Measurements from ENCODE around the gene SERPINI2.

SERPINI2 gene, protein sequence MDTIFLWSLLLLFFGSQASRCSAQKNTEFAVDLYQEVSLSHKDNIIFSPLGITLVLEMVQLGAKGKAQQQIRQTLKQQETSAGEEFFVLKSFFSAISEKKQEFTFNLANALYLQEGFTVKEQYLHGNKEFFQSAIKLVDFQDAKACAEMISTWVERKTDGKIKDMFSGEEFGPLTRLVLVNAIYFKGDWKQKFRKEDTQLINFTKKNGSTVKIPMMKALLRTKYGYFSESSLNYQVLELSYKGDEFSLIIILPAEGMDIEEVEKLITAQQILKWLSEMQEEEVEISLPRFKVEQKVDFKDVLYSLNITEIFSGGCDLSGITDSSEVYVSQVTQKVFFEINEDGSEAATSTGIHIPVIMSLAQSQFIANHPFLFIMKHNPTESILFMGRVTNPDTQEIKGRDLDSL

DNA sequence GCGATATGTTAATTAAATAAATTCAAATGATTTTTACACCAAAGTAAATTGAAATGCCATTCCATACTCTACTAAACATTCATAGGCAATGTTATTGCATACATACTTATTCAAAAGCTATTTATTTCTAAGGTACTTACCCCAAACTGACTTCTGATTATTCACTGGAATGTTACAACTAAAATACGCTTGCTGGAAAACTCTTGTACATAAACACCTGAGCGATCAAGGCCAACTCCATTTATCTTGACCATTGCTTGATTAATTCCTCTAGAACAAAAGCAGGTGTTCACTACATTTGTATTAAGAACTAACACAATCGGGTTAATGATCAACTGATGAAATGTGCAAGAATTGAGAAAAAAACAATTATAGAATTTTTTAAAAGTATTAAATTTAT lies at the start of gene SERPINI2:
SERPINI2 (minus strand) TSS at position 180 of the 400 bp plus-strand sequence. CDS start 2,208 bp downstream, outside the sequence.
- no peak for DNase-seq

GRCh38 chr3:167521006-167521355 lies 47.1 kb upstream of the SERPINI2 start:
- DNase-seq, result no peak

GRCh38 chr3:167520266-167521005 lies 46.6 kb upstream of the SERPINI2 start:
- no peak for DNase-seq

DNA sequence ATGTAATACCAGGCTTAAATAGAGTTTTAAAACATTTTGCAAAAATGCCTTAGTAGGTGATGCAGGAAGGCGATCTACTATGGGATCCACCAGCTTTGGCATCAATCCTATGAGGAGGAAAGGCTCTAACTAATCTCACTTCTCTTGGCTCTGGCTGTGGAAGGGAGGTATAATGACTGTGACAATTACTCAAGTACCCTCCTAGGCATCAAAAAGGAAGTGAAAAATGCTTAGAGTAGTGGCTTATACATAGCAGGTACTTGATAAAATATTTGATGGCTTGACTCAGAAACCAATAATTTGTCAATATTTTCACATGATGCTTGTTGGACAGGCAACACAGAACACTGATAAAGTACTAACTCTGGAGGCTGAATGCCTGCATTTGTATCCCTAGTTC lies 34.1 kb upstream of the SERPINI2 start:
- no peak for DNase-seq

- DNase-seq, result no peak
Measured at GRCh38 chr3:167502401-167502800, 28.6 kb upstream of the SERPINI2 start.

DNA sequence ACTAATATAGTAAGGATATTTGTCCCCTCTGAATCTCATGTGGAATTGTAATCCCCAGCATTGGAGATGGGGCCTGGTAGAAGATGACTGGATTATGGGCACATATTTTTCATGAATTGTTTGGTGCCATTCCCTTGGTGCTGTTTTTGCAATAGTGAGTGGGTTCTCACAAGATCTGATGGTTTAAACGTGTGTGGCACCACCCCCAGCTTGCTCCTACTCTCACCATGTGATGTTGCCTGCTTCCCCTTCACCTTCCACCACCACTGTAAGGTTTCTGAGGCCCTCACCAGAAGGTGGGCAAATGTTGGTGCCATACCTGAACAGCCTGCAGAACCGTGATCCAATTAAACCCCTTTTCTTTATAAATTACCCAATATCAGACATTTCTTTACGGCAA lies 28.1 kb upstream of the SERPINI2 start:
- no peak for DNase-seq

DNA sequence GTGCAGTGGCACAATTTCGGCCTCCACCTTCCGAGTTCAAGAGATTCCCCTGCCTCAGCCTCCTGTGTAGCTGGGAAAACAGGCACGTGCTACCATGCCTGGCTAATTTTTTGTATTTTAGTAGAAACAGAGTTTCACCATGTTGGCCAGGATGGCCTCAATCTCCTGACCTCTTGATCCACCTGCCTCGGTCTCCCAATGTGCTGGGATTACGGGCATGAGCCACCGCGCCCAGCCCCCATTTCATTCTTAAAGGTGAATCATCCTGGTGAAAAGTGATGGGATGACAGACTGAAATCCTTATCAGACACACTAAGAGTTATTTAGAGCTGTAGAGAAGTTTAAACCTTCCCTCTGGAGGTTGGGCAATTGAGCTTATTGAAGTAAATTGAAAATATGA lies 24.1 kb upstream of the SERPINI2 start:
- no peak for DNase-seq

DNA sequence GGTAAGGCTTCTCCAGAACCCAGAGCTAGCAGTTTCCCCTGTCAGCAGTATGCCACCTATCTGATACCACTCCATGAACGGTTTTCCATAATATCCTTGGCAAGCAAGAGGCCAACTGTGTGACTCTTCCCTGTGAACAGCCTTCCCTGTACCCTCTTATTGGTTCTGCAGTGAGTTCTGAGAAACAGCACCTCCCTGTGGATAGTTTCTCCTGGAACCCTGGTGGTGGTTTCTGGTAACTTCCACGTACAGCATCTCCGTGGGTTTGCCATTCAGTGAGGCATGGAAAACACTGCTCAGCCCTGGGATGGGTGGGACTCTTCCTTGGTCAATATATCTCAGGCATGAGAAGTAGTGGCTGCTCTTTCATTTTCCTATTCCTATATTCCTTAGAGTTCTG lies 19.4 kb upstream of the SERPINI2 start:
- DNase-seq, result no peak

GRCh38 chr3:167491621-167492020 lies 17.8 kb upstream of the SERPINI2 start:
- no peak for DNase-seq

- no peak for DNase-seq
Measured at GRCh38 chr3:167489571-167489970, 15.7 kb upstream of the SERPINI2 start.

GRCh38 chr3:167487556-167487955 lies 13.7 kb upstream of the SERPINI2 start:
- DNase-seq, result no peak

DNA sequence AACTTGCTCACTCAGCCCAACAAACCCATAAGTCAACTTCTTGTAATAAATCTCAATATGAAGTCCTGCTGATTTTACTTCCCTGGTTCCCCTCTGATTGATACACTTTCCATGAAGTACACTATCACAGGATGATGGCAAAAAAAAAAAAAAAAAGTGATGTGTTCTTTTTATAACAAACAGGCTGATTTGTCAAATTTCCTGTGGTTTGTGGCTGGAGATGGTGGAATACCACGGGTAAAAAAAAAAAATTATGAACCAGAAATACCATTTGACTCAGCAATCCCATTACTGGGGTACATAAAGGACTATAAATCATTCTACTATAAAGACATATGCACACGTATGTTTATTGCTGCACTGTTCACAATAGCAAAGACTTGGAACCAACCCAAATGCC lies 10.7 kb upstream of the SERPINI2 start:
- no peak for DNase-seq

DNA sequence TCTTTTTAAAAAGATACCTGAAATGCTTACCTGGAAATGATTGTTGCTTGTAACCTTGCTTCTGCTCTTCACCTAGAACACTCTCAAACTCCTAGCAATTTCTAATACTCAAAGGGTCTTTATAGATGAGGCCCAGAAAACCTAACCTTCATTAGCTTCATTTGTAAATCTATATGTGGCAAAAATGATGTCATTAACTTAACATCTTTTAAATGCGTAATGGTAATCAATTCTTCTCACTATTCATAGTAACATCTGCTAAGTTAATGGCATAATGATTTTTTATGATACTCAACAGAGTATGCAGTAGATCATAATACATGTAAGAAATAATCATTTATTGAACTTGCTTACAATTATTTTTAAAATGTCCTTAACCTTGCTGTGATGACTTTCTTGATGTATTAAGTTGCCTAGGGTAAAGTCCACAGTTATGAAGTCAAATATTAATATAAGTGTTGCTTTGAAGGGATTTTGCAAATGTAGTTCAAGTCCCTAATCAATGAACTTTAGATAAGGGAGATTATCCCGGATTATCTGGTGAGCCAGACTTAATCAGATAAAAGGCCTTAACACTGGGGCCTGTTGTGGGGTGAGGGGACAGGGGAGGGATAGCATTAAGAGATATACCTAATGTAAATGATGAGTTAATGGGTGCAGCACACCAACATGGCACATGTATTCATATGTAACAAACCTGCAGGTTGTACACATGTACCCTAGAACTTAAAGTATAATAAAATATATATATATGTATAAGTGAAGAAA lies 10.1 kb upstream of the SERPINI2 start:
- no peak for DNase-seq

- no peak for DNase-seq
Measured at GRCh38 chr3:167481164-167481563, 7.3 kb upstream of the SERPINI2 start.

DNA sequence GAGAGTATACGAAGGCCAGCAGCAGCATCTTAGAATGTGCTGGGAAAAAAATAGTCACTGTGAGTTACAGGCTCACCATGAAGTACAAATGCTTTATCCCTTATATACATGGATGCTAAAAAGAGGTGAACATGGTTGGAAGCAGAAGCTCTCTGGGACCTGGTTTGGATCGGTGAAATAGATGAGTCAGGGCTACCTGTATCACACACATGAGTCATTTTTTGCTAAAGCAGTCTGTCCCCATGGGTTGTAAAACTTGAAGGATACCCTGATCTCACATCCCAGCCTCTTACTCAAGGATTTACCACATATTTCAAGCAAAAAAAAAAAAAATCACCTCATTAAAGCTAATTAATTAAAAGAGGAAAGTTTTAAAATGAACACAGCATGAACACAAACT lies 6.9 kb upstream of the SERPINI2 start:
- no peak for DNase-seq

DNA sequence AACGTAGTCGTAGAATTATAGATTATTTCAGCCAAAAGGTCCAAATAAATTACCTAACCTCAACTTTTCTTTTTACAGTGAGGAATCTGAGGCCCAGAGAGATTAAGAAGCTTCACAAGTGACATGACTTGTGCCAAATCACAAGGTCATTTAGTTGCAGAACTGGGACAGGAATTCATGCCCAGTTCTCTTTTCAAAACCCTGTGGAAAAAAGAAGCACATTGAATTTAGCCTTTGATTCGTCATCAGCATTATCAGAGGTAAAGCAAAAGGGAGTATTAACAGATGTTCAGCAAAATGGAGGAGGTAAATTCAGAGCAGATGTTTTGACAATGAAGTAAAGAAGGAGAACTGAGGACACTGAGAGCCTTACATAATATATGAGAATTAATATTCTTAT lies 4.5 kb downstream of the SERPINI2 start:
- no peak for DNase-seq

GRCh38 chr3:167467848-167468611 lies 5.8 kb downstream of the SERPINI2 start:
- no peak for DNase-seq

DNA sequence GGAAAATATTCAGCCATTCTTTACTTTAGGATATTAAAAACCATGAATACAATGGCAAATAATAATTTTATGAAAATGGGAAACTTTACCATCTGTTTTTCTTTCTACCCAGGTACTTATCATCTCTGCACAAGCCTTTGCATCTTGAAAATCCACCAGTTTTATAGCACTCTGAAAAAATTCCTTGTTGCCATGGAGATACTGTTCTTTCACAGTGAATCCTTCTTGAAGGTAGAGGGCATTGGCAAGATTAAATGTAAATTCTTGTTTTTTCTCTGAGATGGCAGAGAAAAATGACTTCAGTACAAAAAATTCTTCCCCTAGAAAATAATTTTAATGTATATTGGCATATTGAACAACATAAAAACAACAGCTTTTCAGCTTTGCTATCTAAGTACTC lies 6.9 kb downstream of the SERPINI2 start:
- no peak for DNase-seq

- DNase-seq, result no peak
Measured at GRCh38 chr3:167456157-167456799, 17.6 kb downstream of the SERPINI2 start.

DNA sequence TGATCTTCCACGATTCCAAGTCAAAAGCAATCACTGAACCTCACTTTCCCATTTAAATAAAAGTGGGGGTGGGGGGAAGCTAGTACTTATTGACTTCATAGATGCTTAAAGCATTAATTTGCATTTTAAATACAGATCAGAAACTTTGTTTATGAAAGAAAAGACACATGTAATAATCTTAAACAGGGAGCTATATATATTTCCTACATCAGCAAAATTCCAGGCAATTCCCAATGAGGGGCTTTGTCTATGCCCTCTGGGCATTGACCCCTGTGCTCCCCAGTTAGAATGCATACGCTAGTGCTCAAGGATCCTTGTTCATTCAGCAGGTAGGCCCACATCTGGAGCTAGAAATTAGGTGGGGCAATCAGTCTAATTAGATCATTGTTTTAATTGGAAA lies 20.0 kb downstream of the SERPINI2 start:
- DNase-seq, result no peak

DNA sequence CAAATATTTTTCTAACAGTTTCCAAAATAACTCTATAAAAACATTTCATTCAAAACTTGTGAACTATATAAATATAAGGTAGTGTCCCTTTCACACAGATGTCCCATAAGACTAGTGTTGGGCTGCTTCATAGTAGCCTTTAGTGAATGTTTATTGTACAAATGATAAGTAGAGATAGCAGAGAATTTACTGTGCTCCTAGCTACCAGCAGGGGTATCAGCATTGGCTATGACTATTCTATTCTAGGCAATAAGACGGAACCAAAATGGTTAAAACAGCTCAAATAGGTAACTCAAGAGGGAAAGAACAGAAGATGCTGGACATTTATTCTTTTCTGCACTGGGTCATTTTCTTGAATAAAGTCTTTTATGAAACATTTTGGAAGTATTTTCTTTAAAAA lies 22.6 kb downstream of the SERPINI2 start:
- DNase-seq, result no peak

- DNase-seq, result no peak
Measured at GRCh38 chr3:167450675-167451074, 23.2 kb downstream of the SERPINI2 start.

All from CD4-positive, alpha-beta T cell treated with Interleukin-12 subunit alpha and Interleukin-12 subunit beta, for 1 hour (primary cell).